Activated effector memory CD4-positive, alpha-beta T cell treated with anti-CD3 and anti-CD28 coated beads, Interleukin-2, amount 50 U/mL, for 16 hours (primary cell): ENCODE results near the gene RNF138.
"Not testable (repeated sequence)": the region's sequence is repeated elsewhere in the genome, so short reads cannot be mapped to it uniquely, and the experiment has no call there.

Experiments used
- DNase-seq: peaks from one replicate; pipeline ENCODE4 v3.0.0-alpha.2; 2020

The RNF138 gene

GRCh38 chr18:32091724-32092421, at the start of gene RNF138:
TSS of gene RNF138 (plus strand) at chr18:32091874. CDS start at chr18:32092777, 903 bp downstream.
- DNase-seq: peak; percentile 95

GRCh38 chr18:32042337-32042736, 49.3 kb upstream of the RNF138 start:
- DNase-seq: no peak

GRCh38 chr18:32048507-32049091, 43.1 kb upstream of the RNF138 start:
- DNase-seq: no peak

GRCh38 chr18:32049393-32050171, 42.1 kb upstream of the RNF138 start:
- peak; percentile 69 for DNase-seq

- no peak for DNase-seq
Observed at GRCh38 chr18:32056613-32057358, 34.9 kb upstream of the RNF138 start.

- DNase-seq: no peak
Observed at GRCh38 chr18:32057624-32058165, 34.0 kb upstream of the RNF138 start.

GRCh38 chr18:32060026-32060425, 31.6 kb upstream of the RNF138 start:
- DNase-seq: no peak

GRCh38 chr18:32067375-32068167, 24.1 kb upstream of the RNF138 start:
- DNase-seq: no peak

GRCh38 chr18:32072321-32072720, 19.4 kb upstream of the RNF138 start:
- DNase-seq: no peak

GRCh38 chr18:32074206-32074605, 17.5 kb upstream of the RNF138 start:
- no peak for DNase-seq

- DNase-seq: no peak
Observed at GRCh38 chr18:32078845-32079244, 12.8 kb upstream of the RNF138 start.

- DNase-seq: no peak
Observed at GRCh38 chr18:32081881-32082280, 9.8 kb upstream of the RNF138 start.

- DNase-seq: no peak
Observed at GRCh38 chr18:32083781-32084180, 7.9 kb upstream of the RNF138 start.

GRCh38 chr18:32086881-32087280, 4.8 kb upstream of the RNF138 start:
- DNase-seq: no peak

GRCh38 chr18:32090831-32091230, 843 bp upstream of the RNF138 start:
- not testable (repeated sequence) for DNase-seq

GRCh38 chr18:32091325-32091723, 350 bp upstream of the RNF138 start:
- no peak for DNase-seq

- DNase-seq: peak; percentile 100
Observed at GRCh38 chr18:32092422-32093101, 888 bp downstream of the RNF138 start.

GRCh38 chr18:32093102-32093511, 1.4 kb downstream of the RNF138 start:
- peak; percentile 74 for DNase-seq

- no peak for DNase-seq
Observed at GRCh38 chr18:32093523-32093922, 1.8 kb downstream of the RNF138 start.

- DNase-seq: no peak
Observed at GRCh38 chr18:32095192-32095899, 3.7 kb downstream of the RNF138 start.

- no peak for DNase-seq
Observed at GRCh38 chr18:32095900-32096229, 4.2 kb downstream of the RNF138 start.
